Measurements from ENCODE around the gene PDZD2. TPM values are rescaled to one million over a fixed set of nuclear protein-coding genes. Genes with fewer than 3 reads are reported as not detected.

The PDZD2 gene
- total RNA-seq, 1 experiment from 2014 or later = 0.37 TPM

- no peak overlapping the region for H3K27ac ChIP-seq (ENCODE audit: low read depth, low read length)
- POLR2A ChIA-PET = no interaction called here
- no peaks in the 10 kb centered on the region for H3K9me2 ChIP-seq (ENCODE audit: insufficient read depth)
- no TSS peak for BruUV-seq (replicated peaks)
- H3K4me2 ChIP-seq (ENCODE audit: low read length) = no peak overlapping the region
- no peaks in the 10 kb centered on the region for H3K4me1 ChIP-seq (ENCODE audit: control insufficient read depth in 1 of 2, insufficient read depth in 2 of 2, low read length in 2 of 2)
- no peak overlapping the region for H3K9ac ChIP-seq (ENCODE audit: low read length)
- H3K36me3 ChIP-seq (ENCODE audit: control insufficient read depth in 1 of 2, insufficient read depth in 2 of 2, low read length in 2 of 2) = no peaks in the 10 kb centered on the region
- TF ChIP-seq ZBTB33 (IDR thresholded peaks at IDR 0.05; ENCODE audit: extremely low read depth, insufficient replicate concordance, low read length) = no peak
- TF ChIP-seq REST (IDR thresholded peaks at IDR 0.05; ENCODE audit: low read depth) = no peak
- no peak for TF ChIP-seq ATF3 (IDR thresholded peaks at IDR 0.05)
- no peak for TF ChIP-seq CTCF (IDR thresholded peaks at IDR 0.05 in 2 of 3, conservative IDR thresholded peaks at IDR 0.05 in 1 of 3; ENCODE audit: borderline replicate concordance in 1 of 3, insufficient read depth in 1 of 3, low read depth in 2 of 3, low read length in 2 of 3)
- TF ChIP-seq ZFX (IDR thresholded peaks at IDR 0.05) = no peak
- no peak for TF ChIP-seq MAX (IDR thresholded peaks at IDR 0.05)
- no peak for TF ChIP-seq SIN3A (IDR thresholded peaks at IDR 0.05; ENCODE audit: low read depth)
- no peak for TF ChIP-seq EGR1 (IDR thresholded peaks at IDR 0.05; ENCODE audit: low read depth)
- TF ChIP-seq EZH2 (IDR thresholded peaks at IDR 0.05) = no peak
- TF ChIP-seq RAD21 (IDR thresholded peaks at IDR 0.05; ENCODE audit: low read depth) = no peak
- TF ChIP-seq SP1 (IDR thresholded peaks at IDR 0.05; ENCODE audit: low read depth) = no peak
- TF ChIP-seq EZH2phosphoT487 (IDR thresholded peaks at IDR 0.05; ENCODE audit: borderline replicate concordance) = no peak
- TF ChIP-seq ZNF274 (IDR thresholded peaks at IDR 0.05; ENCODE audit: low read depth, low read length) = no peak
- no peak for TF ChIP-seq FOSL1 (IDR thresholded peaks at IDR 0.05; ENCODE audit: low read depth)
- no peak for TF ChIP-seq YY1 (IDR thresholded peaks at IDR 0.05; ENCODE audit: extremely low read depth, insufficient replicate concordance, low read depth, low read length)
- no peak for TF ChIP-seq TCF7L2 (IDR thresholded peaks at IDR 0.05; ENCODE audit: borderline replicate concordance, extremely low read depth, insufficient read depth, insufficient read length)
- no peak for TF ChIP-seq JUND (IDR thresholded peaks at IDR 0.05)
- TF ChIP-seq ELF1 (IDR thresholded peaks at IDR 0.05; ENCODE audit: borderline replicate concordance, low read depth) = no peak
- TF ChIP-seq POLR2A (IDR thresholded peaks at IDR 0.05; ENCODE audit: borderline replicate concordance, extremely low read depth, insufficient read depth, insufficient read length) = no peak
- H2AFZ ChIP-seq (ENCODE audit: low read depth, low read length, poor library complexity, severe bottlenecking) = no peak overlapping the region
- ATAC-seq (no peak), DNase-seq (ENCODE audit: low read depth, low spot score) (no peak)
- RAD21 ChIA-PET (ENCODE audit: low non-redundant PET in 1 of 2, low total read pairs in 2 of 2, uncharacterized antibody in 2 of 2, unreplicated experiment in 2 of 2) = no interaction called here
- CTCF ChIA-PET = no interaction called here
- H3K27me3 ChIP-seq (ENCODE audit: insufficient read depth, low read length) = no peaks in the 10 kb centered on the region
- intact Hi-C loops (cut with micrococcal nuclease) = no loop called here
- H4K20me1 ChIP-seq (ENCODE audit: insufficient read depth) = no peaks in the 10 kb centered on the region
- H3K4me3 ChIP-seq (replicated peaks in 1 of 2; ENCODE audit: low read depth in 1 of 2, low read length in 2 of 2) = no peak overlapping the region
- no peaks in the 10 kb centered on the region for H3K9me3 ChIP-seq (ENCODE audit: control insufficient read depth in 1 of 2, insufficient read depth in 1 of 2, low read depth in 1 of 2, low read length in 2 of 2)
- no peaks in the 10 kb centered on the region for H3K79me2 ChIP-seq (ENCODE audit: insufficient read depth, low read length)
Observed at GRCh38 chr5:32089146-32090000, 450.4 kb downstream of the PDZD2 start.
